Spleen (tissue), 7 donors: ENCODE data around the gene CD82.

ENCODE experiments used
- CTCF ChIP-seq, 11 experiments: fragments of 200-600 bp in 7 of 11; fragments of 450-650 bp in 4 of 11; sonication (generic) in 4 of 11; IDR thresholded peaks in 8 of 11; conservative IDR thresholded peaks in 3 of 11; 1 replicate in 7 of 11; 2 replicates in 4 of 11; pipeline versions ENCODE4 v1.4.0 to v1.8.0; 2016 to 2021; ENCODE audit warnings: antibody characterized with exemption in 11 of 11, inconsistent platforms in 4 of 11, mild to moderate bottlenecking in 1 of 11
- POLR2A ChIP-seq, 3 donors: fragments of 450-650 bp; IDR thresholded peaks; one replicate each; pipeline ENCODE4 v1.5.1; 2017; ENCODE audit warnings: antibody characterized with exemption in 3 of 3, mild to moderate bottlenecking in 1 of 3
- donor health status: DM: no; HTN: no; CAD: no; lungs with moderate emphysema.
- donor health status: DM: no; HTN: no; CAD: no.
- donor health status: DM: no; HTN: no; CAD: no.

- TF ChIP-seq CTCF (IDR thresholded peaks at IDR 0.05 in 8 of 11, conservative IDR thresholded peaks at IDR 0.05 in 3 of 11) (no peak), POLR2A (IDR thresholded peaks at IDR 0.05) (no peak)
These were observed 27.8 kb upstream of the CD82 start for GRCh38 chr11:44537679-44538078.
